ENCODE results near the gene CD44. TPM values are rescaled to one million over a fixed set of nuclear protein-coding genes. Genes with fewer than 3 reads are reported as not detected.

The CD44 gene
- total RNA-seq, 1 donor from 2014 or later, result 46.0 TPM

DNA sequence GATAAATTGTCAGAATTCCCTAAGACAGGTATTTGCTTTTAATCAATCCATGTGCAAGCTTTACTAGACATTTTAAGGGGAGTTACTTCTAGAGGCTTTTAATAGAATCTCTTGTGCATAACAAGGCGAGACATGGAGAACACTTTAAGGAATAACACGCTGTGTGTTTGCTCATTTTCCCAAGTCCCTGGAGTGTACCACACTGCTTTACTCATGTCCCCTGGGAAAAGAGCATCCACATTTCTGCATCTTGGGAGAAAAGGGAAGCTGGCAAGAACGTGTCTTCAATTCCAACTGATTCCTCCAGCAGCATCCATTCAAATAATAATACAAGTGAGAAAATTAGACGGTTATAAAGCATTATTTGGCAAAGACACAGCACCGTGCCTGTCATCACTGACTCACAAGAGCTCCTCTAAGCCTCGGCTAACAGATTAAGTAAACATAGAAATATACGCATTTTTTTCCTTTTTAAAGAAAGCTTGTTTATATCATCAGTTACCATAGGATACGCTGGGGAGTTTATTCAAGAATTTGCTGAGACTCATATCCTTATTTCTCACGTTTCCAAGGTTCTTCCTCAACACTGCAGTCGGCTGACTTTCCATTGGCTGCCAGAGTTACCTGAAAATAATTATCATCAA lies 121.5 kb downstream of the CD44 start:
- Mint-ChIP-seq H3K9me3 (no peaks in the 10 kb centered on the region), H3K27me3 (peaks cover 4% of the 10 kb centered on the region), H3K4me1 (ENCODE audit: unreplicated experiment) (no peaks in the 10 kb centered on the region), H3K27ac (no peak overlapping the region), H3K4me3 (no peak overlapping the region), H3K36me3 (no peaks in the 10 kb centered on the region)
- TF ChIP-seq, protein P1, sequence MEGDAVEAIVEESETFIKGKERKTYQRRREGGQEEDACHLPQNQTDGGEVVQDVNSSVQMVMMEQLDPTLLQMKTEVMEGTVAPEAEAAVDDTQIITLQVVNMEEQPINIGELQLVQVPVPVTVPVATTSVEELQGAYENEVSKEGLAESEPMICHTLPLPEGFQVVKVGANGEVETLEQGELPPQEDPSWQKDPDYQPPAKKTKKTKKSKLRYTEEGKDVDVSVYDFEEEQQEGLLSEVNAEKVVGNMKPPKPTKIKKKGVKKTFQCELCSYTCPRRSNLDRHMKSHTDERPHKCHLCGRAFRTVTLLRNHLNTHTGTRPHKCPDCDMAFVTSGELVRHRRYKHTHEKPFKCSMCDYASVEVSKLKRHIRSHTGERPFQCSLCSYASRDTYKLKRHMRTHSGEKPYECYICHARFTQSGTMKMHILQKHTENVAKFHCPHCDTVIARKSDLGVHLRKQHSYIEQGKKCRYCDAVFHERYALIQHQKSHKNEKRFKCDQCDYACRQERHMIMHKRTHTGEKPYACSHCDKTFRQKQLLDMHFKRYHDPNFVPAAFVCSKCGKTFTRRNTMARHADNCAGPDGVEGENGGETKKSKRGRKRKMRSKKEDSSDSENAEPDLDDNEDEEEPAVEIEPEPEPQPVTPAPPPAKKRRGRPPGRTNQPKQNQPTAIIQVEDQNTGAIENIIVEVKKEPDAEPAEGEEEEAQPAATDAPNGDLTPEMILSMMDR (conservative IDR thresholded peaks at IDR 0.05), result no peak
- DNase-seq (ENCODE audit: extremely low spot score, unreplicated experiment), result no peak

DNA sequence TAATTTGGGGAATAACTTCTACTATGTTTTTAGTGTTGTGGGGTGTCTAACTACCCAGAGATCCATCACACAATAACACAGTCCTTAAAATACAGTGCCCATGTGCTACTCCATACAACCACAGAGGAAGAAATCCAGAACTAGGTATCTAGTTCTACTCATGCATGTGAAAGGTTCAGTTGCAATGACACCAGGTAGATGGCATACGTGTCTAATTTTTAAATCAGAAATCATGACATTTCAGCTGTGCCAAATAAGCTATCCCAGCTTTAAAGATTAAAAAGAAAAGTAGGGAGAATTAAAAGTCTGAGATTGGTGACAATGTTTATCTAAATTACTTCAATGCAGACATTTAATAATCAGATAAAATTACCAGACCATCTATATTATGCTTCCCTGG lies 122.2 kb downstream of the CD44 start:
- no peaks in the 10 kb centered on the region for H3K4me1 Mint-ChIP-seq (ENCODE audit: unreplicated experiment)
- no peaks in the 10 kb centered on the region for H3K36me3 Mint-ChIP-seq
- DNase-seq (ENCODE audit: extremely low spot score, unreplicated experiment), result no peak
- no peak overlapping the region for H3K4me3 Mint-ChIP-seq
- TF ChIP-seq, protein P1 (conservative IDR thresholded peaks at IDR 0.05), result no peak
- no peak overlapping the region for H3K27ac Mint-ChIP-seq
- H3K9me3 Mint-ChIP-seq, result no peaks in the 10 kb centered on the region
- H3K27me3 Mint-ChIP-seq, result peaks cover 4% of the 10 kb centered on the region

DNA sequence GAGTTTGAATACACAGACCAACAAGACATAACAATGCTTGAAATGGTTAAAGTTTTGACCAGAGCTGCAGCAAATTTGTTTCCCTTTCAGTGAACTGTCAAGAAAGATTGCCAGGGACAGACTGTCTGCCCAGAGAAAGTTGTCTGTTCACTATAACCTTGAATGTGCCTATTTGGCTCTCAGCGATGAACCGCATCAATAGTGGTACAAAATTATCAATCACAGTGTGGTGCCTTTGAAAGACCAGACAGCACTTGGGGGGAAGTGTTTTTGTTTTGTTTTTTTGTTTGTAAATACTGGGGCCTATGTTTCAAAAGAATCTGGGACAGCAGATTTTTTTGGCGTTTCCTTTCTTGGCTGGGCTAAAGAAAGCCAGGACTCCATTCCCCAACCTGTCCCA lies 123.1 kb downstream of the CD44 start:
- H3K9me3 Mint-ChIP-seq, result no peaks in the 10 kb centered on the region
- TF ChIP-seq, protein P1 (conservative IDR thresholded peaks at IDR 0.05), result no peak
- no peak overlapping the region for H3K27ac Mint-ChIP-seq
- no peak for DNase-seq (ENCODE audit: extremely low spot score, unreplicated experiment)
- no peak overlapping the region for H3K4me3 Mint-ChIP-seq
- peaks cover 4% of the 10 kb centered on the region for H3K27me3 Mint-ChIP-seq
- H3K4me1 Mint-ChIP-seq (ENCODE audit: unreplicated experiment), result no peaks in the 10 kb centered on the region
- H3K36me3 Mint-ChIP-seq, result no peaks in the 10 kb centered on the region

DNA sequence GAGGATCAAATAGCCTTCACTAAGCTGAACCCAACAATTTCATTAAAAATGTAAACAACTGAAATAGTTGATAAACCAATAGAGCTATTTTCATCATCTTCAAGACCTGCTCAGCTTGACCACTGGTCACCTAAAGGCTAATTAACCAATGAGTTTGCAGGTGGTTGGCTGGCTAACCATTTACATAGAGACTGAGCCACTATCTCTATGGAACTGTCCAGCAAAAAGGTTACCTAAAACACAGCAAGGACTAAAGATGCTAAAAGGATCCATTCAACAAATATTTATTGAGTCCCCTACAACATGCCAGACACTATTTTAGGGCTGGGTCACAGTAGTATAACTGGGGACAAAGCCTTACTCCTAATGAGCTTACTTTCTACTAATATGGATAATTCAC lies 123.8 kb downstream of the CD44 start:
- TF ChIP-seq, protein P1 (conservative IDR thresholded peaks at IDR 0.05), result no peak
- peaks cover 4% of the 10 kb centered on the region for H3K27me3 Mint-ChIP-seq
- no peaks in the 10 kb centered on the region for H3K9me3 Mint-ChIP-seq

DNA sequence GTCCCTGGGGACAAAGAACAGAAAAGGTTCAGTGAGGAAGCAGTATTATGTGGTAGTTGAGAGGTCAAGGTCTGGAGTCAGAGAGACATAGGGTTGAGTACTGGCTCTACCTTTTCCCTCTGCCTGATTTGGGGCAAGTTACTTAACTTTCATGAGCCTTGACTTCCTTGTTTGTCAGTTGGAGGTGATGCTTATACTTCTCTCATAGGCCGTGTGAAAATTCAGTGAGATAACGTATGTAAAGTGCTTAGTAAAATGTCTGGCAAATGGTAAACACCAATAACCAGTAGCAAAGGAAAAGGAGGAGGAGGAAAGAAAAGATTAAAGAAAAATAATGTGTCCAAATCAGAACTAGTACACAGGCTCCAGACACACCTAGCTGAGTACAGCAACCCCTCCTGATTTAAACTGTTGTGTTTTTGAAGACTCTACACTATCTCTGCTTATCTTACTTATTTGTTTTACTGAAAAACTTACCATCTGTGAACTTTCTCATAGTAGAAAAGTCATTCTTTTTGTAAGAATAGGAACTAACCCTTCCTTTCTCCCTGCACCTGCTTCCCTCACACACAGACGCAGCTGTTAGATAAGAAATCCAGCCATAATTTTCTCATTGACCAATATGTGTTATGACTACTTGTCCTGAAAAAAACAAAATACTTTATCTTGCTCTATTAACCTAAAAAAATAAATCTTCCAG lies 126.9 kb downstream of the CD44 start:
- no peaks in the 10 kb centered on the region for H3K36me3 Mint-ChIP-seq
- no peak overlapping the region for H3K4me3 Mint-ChIP-seq
- no peaks in the 10 kb centered on the region for H3K9me3 Mint-ChIP-seq
- TF ChIP-seq, protein P1 (conservative IDR thresholded peaks at IDR 0.05), result no peak
- H3K27ac Mint-ChIP-seq, result no peak overlapping the region
- no peaks in the 10 kb centered on the region for H3K4me1 Mint-ChIP-seq (ENCODE audit: unreplicated experiment)
- no peak for DNase-seq (ENCODE audit: extremely low spot score, unreplicated experiment)
- no peaks in the 10 kb centered on the region for H3K27me3 Mint-ChIP-seq

More for the DNA sequence above, 123.8 kb downstream of the CD44 start:
- no peaks in the 10 kb centered on the region for H3K4me1 Mint-ChIP-seq (ENCODE audit: unreplicated experiment)
- no peak overlapping the region for H3K4me3 Mint-ChIP-seq
- DNase-seq (ENCODE audit: extremely low spot score, unreplicated experiment), result no peak
- H3K36me3 Mint-ChIP-seq, result no peaks in the 10 kb centered on the region
- H3K27ac Mint-ChIP-seq, result no peak overlapping the region
